ENCODE measurements around the gene ZDHHC23. TPM values are rescaled to one million over a fixed set of nuclear protein-coding genes. Genes with fewer than 3 reads are reported as not detected.

The ZDHHC23 gene
- total RNA-seq: 1 to 10 TPM; 2.4 to 3.8 (median 3.1) TPM

DNA sequence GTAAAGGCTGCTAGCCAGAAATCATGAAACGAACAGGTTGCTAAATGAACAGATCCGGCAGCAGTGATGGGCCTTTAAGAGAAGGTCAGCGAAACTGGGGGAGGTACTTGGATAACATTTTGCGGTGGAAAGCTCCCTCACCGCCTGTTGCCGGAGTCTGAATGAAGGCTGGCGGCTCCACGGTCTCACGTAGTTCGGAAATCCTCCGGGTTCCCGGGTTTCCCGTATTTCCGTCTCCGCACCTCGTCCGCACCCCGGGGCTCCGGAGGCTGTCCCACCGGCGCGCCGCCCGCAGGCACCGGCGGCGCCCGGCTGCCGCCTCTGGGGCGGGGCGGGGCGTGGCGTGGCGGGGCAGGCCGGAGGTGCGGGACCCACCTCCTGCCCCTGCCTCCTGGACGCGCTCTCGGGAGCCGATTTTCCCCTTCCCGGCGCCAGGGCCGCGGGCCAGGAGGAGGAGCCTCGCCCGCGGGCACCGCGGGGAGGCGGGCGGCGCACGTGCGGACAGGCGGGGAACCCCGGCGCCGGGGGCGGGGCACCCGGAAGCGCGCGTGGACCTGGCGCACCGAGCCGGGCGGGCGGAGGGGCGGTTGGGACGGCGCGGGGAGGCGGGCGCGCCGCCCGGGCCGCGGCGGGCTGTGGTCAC, at the start of gene ZDHHC23:
Gene ZDHHC23, plus strand, starts transcription at position 642 of the 643 bp plus-strand sequence. CDS start 790 bp downstream, outside the sequence.
- TF ChIP-seq, protein P1, sequence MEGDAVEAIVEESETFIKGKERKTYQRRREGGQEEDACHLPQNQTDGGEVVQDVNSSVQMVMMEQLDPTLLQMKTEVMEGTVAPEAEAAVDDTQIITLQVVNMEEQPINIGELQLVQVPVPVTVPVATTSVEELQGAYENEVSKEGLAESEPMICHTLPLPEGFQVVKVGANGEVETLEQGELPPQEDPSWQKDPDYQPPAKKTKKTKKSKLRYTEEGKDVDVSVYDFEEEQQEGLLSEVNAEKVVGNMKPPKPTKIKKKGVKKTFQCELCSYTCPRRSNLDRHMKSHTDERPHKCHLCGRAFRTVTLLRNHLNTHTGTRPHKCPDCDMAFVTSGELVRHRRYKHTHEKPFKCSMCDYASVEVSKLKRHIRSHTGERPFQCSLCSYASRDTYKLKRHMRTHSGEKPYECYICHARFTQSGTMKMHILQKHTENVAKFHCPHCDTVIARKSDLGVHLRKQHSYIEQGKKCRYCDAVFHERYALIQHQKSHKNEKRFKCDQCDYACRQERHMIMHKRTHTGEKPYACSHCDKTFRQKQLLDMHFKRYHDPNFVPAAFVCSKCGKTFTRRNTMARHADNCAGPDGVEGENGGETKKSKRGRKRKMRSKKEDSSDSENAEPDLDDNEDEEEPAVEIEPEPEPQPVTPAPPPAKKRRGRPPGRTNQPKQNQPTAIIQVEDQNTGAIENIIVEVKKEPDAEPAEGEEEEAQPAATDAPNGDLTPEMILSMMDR (IDR thresholded peaks at IDR 0.05; ENCODE audit: low read depth): no peak

GRCh38 chr3:113898892-113899291, 48.9 kb upstream of the ZDHHC23 start:
- TF ChIP-seq, protein P1 (IDR thresholded peaks at IDR 0.05; ENCODE audit: low read depth): no peak

DNA sequence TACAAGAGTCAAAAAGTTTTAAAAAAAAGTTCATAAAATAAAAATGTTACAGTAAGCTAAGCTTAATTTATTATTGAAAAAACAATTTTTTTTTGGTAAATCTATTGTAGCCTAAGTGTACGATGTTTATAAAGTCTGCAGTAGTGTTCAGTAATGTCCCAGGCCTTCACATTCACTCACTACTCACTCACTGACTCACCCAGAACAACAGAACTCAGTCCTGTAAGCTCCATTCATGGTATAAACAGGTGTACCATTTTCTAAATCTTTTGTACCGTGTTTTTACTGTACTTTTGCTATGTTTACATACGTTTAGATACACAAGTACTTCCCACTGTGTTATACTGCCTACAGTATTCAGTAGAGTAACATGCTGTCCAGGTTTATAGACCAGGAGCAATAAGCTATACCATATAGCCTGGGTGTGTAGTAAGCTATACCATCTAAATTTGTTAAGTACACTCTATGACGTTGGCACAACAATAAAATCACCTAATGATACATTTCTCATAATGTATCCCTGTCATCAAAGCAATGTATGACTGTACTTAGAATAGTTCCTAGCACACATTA, 41.2 kb upstream of the ZDHHC23 start:
- TF ChIP-seq, protein P1 (IDR thresholded peaks at IDR 0.05; ENCODE audit: low read depth): no peak

DNA sequence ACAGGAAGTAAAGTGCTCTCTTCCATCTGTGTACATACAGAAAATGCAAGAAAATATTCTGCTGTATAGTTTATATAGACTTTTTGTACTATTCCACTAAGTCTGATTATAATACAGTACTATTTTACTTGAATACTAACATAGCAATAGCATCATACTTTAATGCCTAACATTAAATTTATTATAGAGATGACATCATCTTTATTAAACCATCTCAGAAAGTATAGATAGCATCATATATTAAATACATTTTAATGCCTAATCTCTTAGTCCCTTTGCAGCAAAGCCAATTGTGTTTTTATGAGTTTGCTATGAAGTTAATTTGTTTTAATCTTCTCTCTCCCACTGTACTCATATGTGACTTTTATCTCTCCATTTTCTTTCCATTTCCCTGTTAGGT, 39.7 kb upstream of the ZDHHC23 start:
- TF ChIP-seq, protein P1 (IDR thresholded peaks at IDR 0.05; ENCODE audit: low read depth): no peak

- TF ChIP-seq, protein P1 (IDR thresholded peaks at IDR 0.05; ENCODE audit: low read depth): no peak
These were observed 36.8 kb upstream of the ZDHHC23 start for GRCh38 chr3:113910966-113911365.

DNA sequence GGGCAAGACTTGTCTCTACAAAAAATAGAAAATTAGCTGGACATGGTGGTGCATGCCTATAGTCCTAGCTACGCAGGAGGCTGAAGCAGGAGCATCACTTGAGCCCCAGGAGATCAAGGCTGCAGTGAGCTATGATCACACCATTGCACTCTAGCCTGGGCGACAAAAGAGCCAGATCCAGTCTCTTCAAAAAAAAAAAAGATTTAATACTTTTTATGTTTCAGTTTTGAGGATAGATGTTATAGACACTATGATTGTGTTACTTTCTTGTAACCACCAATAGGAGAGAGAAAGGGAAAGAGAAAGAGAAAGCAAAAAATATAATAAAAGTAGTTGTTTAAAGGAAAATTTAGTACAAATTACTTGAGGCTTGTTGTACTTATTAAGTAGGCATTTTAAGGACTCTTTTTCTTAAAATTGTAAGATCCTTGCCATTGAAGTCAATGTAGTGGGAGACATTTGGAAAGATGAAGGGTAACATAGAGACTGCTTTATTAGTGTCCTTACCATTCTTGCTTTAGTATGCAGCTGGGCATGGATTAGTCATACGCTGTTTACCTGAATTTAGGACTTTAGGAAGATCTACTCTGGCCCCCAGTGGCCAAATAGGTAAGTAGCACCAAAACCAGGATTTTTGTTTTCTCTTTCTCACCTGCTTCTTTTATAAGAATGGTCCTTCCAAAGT, 35.1 kb upstream of the ZDHHC23 start:
- TF ChIP-seq, protein P1 (IDR thresholded peaks at IDR 0.05; ENCODE audit: low read depth): no peak

DNA sequence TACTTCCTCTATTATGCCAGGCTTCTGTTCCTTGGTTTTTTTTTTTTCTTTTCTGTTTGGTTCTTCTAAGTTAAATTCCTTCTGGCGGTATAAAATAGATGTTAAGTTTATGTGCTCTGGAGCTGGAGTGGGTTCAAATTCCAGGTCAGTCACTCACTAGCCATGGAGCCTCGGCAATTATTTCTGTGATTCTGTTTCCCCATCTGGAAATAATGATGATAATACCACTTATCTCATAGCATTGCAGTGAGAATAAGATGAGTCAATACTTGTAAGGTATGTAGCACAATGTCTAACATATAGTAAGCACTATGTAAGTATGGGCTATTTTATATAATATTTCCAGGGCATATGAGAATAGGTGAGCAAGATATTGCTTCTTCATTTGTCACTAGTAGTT, 33.2 kb upstream of the ZDHHC23 start:
- TF ChIP-seq, protein P1 (IDR thresholded peaks at IDR 0.05; ENCODE audit: low read depth): no peak
